HG03025 (cell line): ENCODE data around the gene DOK7.
"Not testable (repeated sequence)": the region's sequence is repeated elsewhere in the genome, so short reads cannot be mapped to it uniquely, and the experiment has no call there.

ENCODE experiments used
- ATAC-seq: cut with Tn5 transposase; IDR thresholded peaks from one replicate; pipeline ENCODE4 v1.9.1; 2021; ENCODE audit warnings: mild to moderate bottlenecking, moderate library complexity; ENCODE audit not compliant: unreplicated experiment, low FRiP score

Gene DOK7

DNA sequence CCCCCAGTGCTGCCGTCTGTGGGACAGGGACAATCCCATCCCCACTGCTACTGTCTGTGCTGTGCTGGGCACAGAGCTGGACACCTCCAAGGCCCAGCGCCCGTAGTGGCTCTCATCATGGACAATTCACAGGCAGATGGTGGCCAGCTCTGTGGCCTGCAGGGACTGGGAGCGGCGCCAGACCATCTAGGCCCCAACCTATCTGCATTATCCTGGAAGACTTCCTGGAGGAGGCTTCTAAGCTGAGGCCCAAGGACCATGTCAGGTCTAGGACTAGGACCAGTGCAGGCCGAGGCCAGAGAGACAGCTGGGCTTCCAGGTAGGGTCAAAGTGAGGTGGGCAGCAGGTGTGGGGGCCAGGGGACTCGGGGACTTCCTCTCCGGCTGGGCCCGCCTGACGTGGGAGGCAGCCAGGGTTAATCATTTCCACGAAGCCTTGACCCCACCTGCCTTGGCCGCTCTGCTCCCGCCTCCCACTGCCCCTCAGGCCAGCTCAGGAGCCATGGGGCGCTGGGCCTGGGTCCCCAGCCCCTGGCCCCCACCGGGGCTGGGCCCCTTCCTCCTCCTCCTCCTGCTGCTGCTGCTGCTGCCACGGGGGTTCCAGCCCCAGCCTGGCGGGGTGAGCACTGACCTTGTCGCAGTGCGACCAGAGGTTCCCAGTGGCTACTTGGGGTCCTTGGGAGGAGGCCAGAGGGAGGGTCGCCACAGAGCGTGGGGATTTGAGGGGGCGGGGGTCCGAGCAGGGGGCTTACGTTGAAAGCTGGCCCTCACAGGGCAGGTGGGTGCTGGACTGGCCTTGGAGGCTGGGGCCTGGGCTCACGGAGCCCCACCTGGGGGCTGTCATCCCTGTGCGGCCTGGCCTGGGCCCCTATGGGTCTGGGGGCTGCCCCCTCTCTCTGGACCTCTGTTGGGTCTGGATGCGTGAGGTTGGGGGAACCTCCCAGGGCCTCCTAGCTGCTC lies 21.3 kb upstream of the DOK7 start, which contains the start of gene HGFAC:
HGFAC (plus strand) TSS at position 468 of the 959 bp plus-strand sequence; CDS start at position 502, 34 bp downstream.
- no peak for ATAC-seq

DNA sequence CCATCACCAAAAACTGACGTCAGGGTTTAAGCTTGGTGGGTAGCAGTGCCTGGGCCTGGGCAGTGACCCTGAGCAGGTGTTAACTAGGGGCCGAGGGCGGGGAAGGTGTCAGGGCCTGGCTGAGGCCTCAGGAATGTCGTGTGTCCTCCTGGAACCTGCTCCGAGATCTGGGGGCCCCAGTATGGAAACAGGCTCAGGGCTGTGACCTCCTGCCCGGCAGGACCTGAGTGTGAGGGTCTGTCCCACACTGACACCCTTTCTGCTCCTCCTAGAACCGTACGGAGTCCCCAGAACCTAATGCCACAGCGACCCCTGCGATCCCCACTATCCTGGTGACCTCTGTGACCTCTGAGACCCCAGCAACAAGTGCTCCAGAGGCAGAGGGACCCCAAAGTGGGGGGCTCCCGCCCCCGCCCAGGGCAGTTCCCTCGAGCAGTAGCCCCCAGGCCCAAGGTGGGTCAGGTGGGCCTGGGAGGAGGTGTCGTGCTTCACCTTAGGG lies 20.6 kb upstream of the DOK7 start:
- ATAC-seq: no peak

DNA sequence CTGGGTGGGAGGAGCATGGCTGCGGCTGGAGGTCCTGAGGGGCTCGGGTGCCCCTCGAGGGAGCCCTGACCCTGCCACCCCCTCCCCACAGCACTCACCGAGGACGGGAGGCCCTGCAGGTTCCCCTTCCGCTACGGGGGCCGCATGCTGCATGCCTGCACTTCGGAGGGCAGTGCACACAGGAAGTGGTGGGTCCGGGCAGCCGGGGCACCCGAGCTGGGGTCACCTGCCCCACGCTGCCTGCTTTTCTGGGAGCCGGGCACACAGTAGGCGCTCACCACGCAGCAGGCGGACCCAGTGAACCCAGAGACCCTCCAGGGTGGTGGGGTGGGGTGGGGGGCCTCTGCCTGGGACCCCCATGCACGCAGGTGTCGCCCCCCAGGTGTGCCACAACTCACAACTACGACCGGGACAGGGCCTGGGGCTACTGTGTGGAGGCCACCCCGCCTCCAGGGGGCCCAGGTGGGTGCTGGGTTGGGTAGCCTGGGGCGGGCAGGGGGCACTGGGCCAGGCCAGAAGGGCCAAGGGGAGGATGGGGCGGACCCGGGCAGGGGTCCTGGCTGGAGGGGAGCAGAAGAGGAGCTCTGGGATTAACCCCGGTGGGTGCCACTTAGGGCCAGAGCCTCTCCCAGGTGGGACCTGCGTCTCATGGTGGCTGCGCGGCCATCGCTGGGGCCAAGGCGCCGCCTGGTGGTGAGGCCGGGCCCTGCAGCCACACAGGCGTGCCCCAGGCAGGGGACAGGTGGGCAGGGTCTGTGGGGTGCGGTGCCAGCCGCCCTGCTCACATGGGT lies 20.0 kb upstream of the DOK7 start:
- peak; percentile 44 for ATAC-seq

DNA sequence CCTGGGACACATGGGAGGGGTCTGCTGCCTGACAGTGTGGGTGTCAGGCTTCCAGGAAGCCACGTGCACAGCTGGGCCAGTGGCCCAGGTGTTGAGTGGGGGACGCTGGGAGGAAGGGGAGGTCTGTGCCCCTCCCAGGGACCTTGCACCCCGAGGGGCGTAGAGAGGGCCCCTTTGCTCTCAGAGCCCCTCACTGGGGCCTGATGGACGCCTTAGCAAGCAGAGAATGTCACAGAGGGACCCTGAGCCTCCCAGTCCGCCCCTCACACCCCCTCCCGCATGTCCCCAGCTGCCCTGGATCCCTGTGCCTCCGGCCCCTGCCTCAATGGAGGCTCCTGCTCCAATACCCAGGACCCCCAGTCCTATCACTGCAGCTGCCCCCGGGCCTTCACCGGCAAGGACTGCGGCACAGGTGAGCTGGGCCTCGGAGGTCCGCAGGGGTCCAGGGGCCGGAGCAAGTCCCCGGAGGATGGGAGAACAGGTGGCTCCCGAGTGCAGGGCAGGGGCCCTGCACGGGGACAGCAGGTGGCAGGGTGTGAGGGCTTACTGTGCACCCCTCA lies 19.3 kb upstream of the DOK7 start:
- no peak for ATAC-seq

DNA sequence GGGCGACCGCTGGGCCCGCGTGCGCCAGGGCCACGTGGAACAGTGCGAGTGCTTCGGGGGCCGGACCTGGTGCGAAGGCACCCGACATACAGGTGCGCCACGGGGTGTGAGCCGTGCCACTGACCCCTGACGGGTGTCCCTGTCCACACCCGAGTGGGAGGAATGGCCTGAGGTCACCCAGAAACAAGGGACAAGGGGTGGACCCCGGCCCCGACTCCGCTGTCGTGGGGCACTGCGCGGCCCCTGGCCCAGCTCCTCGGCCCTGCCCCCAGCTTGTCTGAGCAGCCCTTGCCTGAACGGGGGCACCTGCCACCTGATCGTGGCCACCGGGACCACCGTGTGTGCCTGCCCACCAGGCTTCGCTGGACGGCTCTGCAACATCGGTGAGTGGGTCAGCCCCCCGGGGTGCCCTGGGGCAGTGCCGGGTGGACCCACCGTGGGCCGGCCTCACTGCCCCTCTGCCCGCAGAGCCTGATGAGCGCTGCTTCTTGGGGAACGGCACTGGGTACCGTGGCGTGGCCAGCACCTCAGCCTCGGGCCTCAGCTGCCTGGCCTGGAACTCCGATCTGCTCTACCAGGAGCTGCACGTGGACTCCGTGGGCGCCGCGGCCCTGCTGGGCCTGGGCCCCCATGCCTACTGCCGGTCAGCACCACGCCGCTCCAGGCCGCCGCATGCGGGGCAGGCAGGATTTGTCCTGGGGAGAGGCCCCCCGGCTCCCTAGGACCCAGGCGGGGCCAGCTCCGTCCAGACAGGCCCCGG lies 18.6 kb upstream of the DOK7 start:
- no peak for ATAC-seq

DNA sequence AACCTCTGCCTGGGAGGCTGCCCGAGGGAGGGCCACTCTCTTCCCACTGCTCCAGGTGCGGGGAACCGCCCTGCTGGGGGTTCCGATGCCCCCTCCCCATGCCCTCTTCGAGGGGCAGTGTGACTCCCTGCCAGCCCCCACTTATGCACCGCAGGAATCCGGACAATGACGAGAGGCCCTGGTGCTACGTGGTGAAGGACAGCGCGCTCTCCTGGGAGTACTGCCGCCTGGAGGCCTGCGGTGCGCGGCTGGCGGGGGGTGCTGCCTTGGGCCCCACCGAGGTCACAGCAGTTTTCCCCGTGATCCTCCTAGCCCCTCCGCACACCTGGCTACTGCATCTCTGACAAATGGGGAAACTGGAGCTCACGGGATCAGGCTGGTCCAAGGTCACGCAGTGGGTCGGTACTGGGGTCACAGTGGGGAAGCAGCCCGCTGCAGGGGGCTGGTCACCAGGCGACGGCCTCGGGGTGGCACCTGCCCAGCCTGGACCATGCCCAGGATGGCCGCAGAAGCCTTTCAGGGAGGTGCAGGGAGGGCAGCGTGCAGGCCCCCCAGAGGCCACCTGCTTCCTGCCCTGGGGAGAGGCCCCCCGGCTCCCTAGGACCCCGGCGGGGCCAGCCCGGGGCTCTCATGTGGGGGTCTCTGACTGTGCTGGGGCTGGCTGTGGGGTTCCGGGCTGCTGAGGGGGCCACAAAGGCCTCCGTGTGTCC lies 17.8 kb upstream of the DOK7 start:
- no peak for ATAC-seq

DNA sequence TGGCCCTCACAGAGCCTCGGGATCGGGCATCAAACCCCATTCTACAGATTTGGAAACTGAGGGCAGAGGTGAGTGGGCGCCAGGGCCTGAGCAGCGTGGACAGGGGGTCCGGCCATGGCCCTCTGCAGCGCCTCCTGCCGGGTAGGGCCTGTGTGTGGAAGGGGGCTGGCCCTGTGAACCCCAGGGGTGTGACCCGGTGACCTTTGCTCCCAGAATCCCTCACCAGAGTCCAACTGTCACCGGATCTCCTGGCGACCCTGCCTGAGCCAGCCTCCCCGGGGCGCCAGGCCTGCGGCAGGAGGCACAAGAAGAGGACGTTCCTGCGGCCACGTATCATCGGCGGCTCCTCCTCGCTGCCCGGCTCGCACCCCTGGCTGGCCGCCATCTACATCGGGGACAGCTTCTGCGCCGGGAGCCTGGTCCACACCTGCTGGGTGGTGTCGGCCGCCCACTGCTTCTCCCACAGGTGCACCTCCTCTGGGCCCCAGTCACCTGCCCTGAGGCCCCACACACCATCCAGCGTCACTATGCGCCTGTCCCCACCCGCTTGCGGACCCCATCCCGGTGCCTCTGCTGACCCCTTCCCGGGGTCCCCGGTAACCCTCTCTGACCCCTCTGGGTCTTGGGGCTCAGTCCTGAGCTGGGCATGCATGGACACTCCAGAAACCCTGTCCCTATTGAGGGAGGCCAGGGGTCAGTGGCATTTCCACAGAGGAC lies 17.1 kb upstream of the DOK7 start:
- ATAC-seq: no peak

DNA sequence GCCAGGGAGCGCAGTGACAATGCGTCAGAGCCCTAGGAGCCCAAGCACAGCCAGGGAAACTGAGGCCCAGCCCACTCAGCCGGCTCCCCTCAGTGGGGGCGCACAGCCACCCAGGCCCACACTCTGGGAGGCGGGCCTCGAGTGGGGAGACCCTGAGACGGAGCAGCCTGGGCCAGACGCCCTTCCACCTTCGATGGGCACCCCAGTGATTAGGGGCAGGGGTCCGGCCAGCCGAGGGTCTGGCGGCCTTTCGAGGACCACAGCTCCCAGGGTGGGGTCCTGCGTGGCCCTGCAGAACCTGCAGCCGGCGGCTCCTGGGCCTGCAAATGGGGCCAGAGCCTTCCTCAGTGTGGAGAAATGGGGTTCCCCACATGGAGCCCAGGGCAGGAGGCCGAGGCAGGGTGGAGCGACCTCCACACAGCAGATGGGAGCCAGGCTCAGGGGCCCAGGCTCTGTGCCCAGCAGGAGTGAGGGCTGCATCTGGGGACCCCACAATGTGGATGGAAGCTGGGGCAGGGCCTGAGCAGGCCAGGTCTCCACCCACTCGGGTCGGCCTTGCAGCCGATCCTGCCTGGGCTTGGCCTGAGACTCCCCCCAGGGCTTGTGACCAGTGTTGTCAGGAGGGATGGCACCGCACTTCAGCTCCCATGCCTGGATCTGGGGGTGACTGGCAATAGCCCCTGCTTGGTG lies 16.3 kb upstream of the DOK7 start:
- ATAC-seq: no peak

DNA sequence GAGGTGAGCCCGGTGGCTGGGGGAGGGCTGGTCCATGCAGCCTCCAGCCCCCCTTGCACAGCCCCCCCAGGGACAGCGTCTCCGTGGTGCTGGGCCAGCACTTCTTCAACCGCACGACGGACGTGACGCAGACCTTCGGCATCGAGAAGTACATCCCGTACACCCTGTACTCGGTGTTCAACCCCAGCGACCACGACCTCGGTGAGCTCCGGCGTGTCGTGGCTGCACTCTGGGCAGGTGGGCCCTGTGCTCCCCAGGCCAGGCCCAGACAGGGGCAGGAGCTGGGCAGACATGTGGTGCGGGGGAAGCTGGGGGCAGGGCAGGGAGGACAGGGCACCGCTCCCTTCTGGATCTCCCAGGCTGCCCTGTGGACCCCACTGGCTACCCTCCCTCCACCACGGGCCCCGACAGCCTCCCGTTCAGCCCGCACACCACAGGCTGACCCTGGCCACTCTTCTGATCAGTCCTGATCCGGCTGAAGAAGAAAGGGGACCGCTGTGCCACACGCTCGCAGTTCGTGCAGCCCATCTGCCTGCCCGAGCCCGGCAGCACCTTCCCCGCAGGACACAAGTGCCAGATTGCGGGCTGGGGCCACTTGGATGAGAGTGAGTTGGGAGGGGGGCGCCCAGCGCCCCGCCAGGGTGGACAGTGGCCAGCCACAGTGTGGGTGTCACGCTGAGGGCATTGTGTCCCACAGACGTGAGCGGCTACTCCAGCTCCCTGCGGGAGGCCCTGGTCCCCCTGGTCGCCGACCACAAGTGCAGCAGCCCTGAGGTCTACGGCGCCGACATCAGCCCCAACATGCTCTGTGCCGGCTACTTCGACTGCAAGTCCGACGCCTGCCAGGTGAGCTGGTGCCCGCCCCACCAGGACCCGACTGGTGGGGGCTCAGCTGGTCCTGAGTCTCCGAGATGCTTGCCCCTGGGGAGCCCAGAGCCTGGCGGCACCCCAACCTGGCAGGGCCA lies 15.4 kb upstream of the DOK7 start:
- no peak for ATAC-seq

DNA sequence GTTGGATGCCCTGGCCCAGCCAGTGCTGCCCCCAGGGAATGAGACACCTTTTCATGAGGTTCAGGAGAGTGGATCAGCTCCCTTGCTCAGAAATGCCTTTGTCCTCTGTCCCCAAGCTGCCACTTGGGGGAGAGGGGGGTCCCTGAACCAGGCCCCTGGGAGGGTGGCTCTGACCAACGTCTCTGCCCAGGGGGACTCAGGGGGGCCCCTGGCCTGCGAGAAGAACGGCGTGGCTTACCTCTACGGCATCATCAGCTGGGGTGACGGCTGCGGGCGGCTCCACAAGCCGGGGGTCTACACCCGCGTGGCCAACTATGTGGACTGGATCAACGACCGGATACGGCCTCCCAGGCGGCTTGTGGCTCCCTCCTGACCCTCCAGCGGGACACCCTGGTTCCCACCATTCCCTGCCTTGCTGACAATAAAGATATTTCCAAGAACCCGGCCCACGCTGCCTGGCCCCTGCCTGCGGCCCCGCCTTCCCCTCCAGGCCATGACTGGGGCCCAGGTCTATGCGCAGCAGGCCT lies 14.0 kb upstream of the DOK7 start:
- ATAC-seq: no peak

DNA sequence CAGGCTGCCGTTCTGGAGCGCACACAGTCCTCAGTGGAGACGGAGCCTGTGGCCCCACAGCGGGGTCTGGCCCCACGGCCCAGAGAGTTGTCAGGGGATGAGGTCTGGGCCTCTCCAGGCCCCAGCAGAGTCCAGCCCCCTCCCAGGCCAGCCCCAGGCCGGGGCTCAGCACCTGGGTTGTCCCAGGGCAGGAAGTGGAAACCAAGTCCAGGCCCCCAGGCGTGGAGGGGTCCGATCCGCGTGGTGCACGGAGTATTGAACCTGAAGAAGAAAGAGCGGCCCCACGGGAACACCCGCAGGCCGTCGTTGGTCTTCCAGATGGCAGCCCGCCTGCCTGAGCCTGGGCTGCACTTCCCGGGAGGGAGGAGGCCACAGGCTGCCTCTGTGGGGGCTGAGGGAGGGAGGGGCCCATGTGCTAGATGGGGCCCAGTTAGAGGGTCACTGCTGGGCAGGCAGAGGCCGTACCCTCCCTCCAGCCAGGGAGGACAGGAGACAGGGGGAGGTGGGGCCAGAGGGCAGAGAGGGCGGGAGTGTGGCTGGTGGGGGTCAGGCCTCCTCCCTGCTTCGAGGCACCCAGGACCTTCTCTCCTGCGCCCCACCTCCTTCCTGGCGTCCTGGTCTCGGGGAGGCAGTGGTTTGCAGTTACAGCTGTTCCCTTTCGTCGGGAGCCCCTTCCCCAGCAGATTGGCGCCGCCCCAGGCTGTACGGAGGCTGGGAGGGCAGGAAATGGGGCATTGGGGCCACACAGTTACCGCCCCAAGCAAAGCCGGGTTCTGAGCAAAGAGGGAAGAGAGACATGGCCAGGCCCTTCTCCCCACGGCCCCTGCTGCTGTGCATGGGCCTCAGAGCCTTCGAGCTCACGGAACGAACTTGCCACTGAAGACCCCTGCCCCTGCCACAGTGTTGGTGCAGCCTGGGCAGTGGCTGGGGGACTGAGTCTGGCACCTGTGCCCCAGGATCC lies 13.3 kb upstream of the DOK7 start:
- ATAC-seq: no peak

DNA sequence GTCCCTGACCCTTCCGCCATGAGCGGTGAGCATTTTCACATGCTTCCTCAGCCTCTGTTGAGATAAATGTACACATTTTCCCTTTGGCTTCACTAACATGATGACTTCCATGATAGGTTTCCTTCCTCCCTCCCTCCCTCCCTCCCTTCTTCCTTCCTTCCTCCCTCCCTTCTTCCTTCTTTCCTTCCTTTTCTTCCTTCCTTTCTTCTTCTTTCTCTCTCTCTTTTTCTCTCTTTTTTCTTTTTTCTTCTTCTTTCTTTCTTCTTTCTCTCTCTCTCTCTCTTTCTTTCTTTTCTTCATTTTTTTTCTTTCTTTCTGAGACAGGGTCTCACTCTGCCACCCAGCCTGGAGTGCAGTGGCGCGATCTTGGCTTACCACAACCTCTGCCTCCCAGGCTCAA lies 12.5 kb upstream of the DOK7 start:
- ATAC-seq: no peak

DNA sequence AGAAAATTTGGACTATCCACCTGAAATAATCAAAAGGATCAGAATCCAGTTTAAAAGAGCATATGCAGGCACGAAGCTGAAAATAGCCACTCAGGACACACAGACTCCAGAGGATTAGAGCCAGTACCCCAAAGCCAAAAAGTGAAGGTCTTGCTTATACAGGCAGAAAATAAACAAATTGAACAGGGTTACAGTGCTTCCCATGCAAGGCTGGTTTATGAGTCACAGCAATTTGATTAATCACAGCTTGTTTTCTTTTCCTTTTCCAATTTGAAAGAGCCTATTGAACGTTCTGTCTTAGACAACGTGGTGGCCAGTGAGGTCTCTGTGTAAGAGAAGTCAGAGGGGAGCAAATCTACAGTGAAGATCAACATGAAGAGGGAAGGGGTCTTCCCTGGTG lies 11.2 kb upstream of the DOK7 start:
- ATAC-seq: no peak

DNA sequence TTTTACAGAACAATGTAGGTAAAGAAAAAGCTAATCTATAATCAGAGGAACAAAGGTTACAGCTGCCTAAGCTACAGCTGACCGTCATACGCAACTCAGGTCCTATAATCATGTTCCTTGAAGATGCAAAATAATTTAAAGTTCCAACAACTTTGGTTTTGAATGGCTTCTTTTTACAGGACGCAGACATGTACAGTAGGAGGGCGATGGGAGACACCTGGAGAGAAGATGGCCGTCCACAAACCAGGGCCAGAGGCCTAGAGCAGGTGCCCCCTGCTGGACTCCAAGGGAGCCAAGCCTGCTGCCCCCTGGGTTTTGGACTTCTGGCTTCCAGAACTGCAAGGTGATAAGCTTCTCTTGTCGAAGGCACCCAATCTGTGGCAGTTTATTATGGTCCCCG lies 10.7 kb upstream of the DOK7 start:
- ATAC-seq: no peak

DNA sequence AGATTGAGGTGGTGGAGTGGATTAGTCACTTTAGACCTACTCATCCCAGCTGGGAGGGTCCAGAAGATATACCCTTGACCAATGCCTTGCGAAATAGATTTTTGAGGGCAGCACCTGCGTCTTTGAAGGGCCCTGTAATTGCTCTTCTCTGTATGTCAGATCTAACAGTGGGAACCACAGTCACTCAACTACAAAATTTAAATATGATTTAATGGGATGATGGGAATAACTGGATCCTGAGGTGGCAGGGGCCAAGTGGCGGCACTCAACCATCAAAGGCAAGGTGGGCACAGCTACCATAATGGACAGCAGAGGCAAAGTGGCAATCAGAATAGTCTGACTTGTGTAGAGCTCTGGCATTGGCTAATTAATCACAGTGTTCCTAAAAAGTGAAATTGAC lies 7.5 kb upstream of the DOK7 start:
- not testable (repeated sequence) for ATAC-seq

DNA sequence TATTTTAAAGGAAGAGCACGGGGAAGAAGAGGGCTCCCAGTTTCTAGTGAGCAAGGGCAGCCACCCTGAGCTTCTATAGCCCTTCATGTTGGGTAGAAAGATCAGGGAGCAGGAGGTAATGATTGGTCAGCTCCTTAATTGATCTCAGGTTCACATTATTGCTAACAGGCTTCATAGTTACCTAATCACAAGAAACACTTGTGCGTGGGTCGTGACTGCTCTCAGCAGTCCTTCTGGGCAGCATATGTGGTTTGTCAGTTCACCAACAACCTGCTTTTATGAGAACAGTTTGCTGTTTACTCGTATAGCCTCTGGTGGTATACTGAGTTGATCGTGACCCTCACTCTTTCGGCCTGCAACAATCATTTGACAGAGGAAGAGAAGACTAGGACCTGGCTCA lies 4.7 kb upstream of the DOK7 start:
- no peak for ATAC-seq
